IMR-90 (cell line): Measurements from ENCODE around the gene MRPL34. TPM values are rescaled to one million over a fixed set of nuclear protein-coding genes. Genes with fewer than 3 reads are reported as not detected.

ENCODE experiments used
- ATAC-seq: fragments of 200-7000 bp; cut with Tn5 transposase; 2 replicates; pipeline ENCODE4 v1.9.1; 2020; ENCODE audit warnings: low read depth, mild to moderate bottlenecking, moderate library complexity
- BruUV-seq: library from RNA; stranded (reverse); fragments of 400-500 nt; replicated peaks from 2 replicates; lab custom pipeline; 2021; lab: Mats Ljungman, UMichigan
- CTCF ChIA-PET: fragments of 300-600 bp; formaldehyde crosslinking; extraction: SDS; loops from one replicate; lab custom pipeline; 2021; ENCODE audit warnings: antibody characterized with exemption; lab: Yijun Ruan, JAX
- POLR2A ChIA-PET: fragments of 300-600 bp; sonication (Branson Sonifier 250); formaldehyde crosslinking; loops from one replicate; lab custom pipeline; 2022; ENCODE audit warnings: antibody characterized with exemption; ENCODE audit not compliant: unreplicated experiment; lab: Charles Lee
- DNase-seq: peaks from one replicate; pipeline ENCODE4 v3.0.0; 2013
- H2AFZ ChIP-seq: replicated peaks from 2 replicates; pipeline ENCODE3; 2013; ENCODE audit warnings: low read length, mild to moderate bottlenecking; ENCODE audit not compliant: poor library complexity
- H2AK5ac ChIP-seq: 2 replicates; pipeline ENCODE4 v1.6.1; 2013; ENCODE audit warnings: low read depth, low read length, inconsistent platforms
- H2AK9ac ChIP-seq: replicated peaks from 2 replicates; pipeline ENCODE3; 2013; ENCODE audit warnings: mild to moderate bottlenecking, low read depth, low read length, moderate library complexity; ENCODE audit not compliant: poor library complexity
- H2BK120ac ChIP-seq: 2 replicates; pipeline ENCODE4 v1.6.1; 2013; ENCODE audit warnings: low read depth, low read length, inconsistent platforms
- H2BK15ac ChIP-seq: 3 replicates; pipeline ENCODE4 v1.6.1; 2013; ENCODE audit warnings: low read depth, low read length, inconsistent platforms
- H2BK20ac ChIP-seq: 2 replicates; pipeline ENCODE4 v1.6.1; 2013; ENCODE audit warnings: low read depth, mild to moderate bottlenecking, inconsistent platforms, low read length, moderate library complexity
- H2BK5ac ChIP-seq: 2 replicates; pipeline ENCODE4 v1.6.1; 2013; ENCODE audit warnings: mild to moderate bottlenecking, low read depth, low read length, inconsistent platforms; ENCODE audit not compliant: poor library complexity, severe bottlenecking
- H3K14ac ChIP-seq: replicated peaks from 2 replicates; pipeline ENCODE4 v1.6.1; 2013; ENCODE audit warnings: low read depth, low read length, inconsistent platforms
- H3K18ac ChIP-seq: 2 replicates; pipeline ENCODE4 v1.6.1; 2013; ENCODE audit warnings: low read depth, low read length, control low read depth
- H3K23ac ChIP-seq: 2 replicates; pipeline ENCODE4 v1.6.1; 2013; ENCODE audit warnings: low read depth, low read length, inconsistent platforms
- H3K27ac ChIP-seq: 2 replicates; pipeline ENCODE4 v1.5.1; 2013; ENCODE audit warnings: mild to moderate bottlenecking, control low read depth, low read length; ENCODE audit not compliant: insufficient read depth
- H3K27me3 ChIP-seq: 2 replicates; pipeline ENCODE4 v1.6.1; 2013; ENCODE audit warnings: low read length; ENCODE audit not compliant: control insufficient read depth, insufficient read depth
- H3K36me3 ChIP-seq: 2 replicates; pipeline ENCODE4 v1.6.1; 2013; ENCODE audit warnings: low read length, mixed read lengths; ENCODE audit not compliant: control insufficient read depth, insufficient read depth
- H3K4ac ChIP-seq: 2 replicates; pipeline ENCODE4 v1.6.1; 2013; ENCODE audit warnings: low read depth, low read length, inconsistent platforms
- H3K4me1 ChIP-seq: 2 replicates; pipeline ENCODE4 v1.6.1; 2013; ENCODE audit warnings: low read length, mixed read lengths; ENCODE audit not compliant: control insufficient read depth, insufficient read depth
- H3K4me2 ChIP-seq: 2 replicates; pipeline ENCODE4 v1.6.1; 2013; ENCODE audit warnings: low read depth, mild to moderate bottlenecking, control low read depth, low read length, moderate library complexity
- H3K4me3 ChIP-seq: 2 replicates; pipeline ENCODE4 v1.5.1; 2013; ENCODE audit warnings: low read depth, mild to moderate bottlenecking, control low read depth, low read length, moderate library complexity; ENCODE audit not compliant: insufficient read depth
- H3K56ac ChIP-seq: 2 replicates; pipeline ENCODE4 v1.6.1; 2013; ENCODE audit warnings: low read length, inconsistent platforms; ENCODE audit not compliant: insufficient read depth; ENCODE audit errors: extremely low read depth
- H3K79me1 ChIP-seq, 2 experiments: 2 replicates each; pipeline ENCODE4 v1.6.1; 2013; ENCODE audit warnings: low read length in 2 of 2, inconsistent platforms in 1 of 2, low read depth in 1 of 2
- H3K9ac ChIP-seq: 2 replicates; pipeline ENCODE4 v1.6.1; 2013; ENCODE audit warnings: low read depth, low read length, control low read depth
- H3K9me1 ChIP-seq: 2 replicates; pipeline ENCODE4 v1.6.1; 2013; ENCODE audit warnings: low read length, inconsistent platforms; ENCODE audit not compliant: insufficient read depth
- H3K9me3 ChIP-seq: 2 replicates; pipeline ENCODE4 v1.6.1; 2013; ENCODE audit warnings: low read length; ENCODE audit not compliant: control insufficient read depth, insufficient read depth
- H4K20me1 ChIP-seq: 2 replicates; pipeline ENCODE4 v1.6.1; 2013; ENCODE audit warnings: low read length, inconsistent platforms; ENCODE audit not compliant: insufficient read depth
- H4K5ac ChIP-seq: 2 replicates; pipeline ENCODE4 v1.6.1; 2013; ENCODE audit warnings: mild to moderate bottlenecking, low read depth, low read length, control low read depth
- H4K8ac ChIP-seq, 2 experiments: 2 replicates each; pipeline ENCODE4 v1.6.1; 2013; ENCODE audit warnings: low read depth in 2 of 2, low read length in 2 of 2, control low read depth in 1 of 2, inconsistent platforms in 1 of 2
- H4K91ac ChIP-seq: 2 replicates; pipeline ENCODE4 v1.6.1; 2013; ENCODE audit warnings: low read depth, low read length, inconsistent platforms; ENCODE audit not compliant: insufficient read depth
- BHLHE40 ChIP-seq: fragments of 150-350 bp; IDR thresholded peaks from 2 replicates; pipeline ENCODE4 v1.6.1; 2016; ENCODE audit warnings: mild to moderate bottlenecking, low read depth, low read length
- CEBPB ChIP-seq: IDR thresholded peaks from 2 replicates; pipeline ENCODE4 v1.6.1; 2012; ENCODE audit warnings: low read depth, low read length, improper control_type of control experiment
- CHD1 ChIP-seq: IDR thresholded peaks from 2 replicates; pipeline ENCODE4 v1.6.1; 2012; ENCODE audit warnings: low read depth, low read length, improper control_type of control experiment
- CTCF ChIP-seq: conservative IDR thresholded peaks from 2 replicates; pipeline ENCODE4 v1.5.1; 2012; ENCODE audit warnings: mild to moderate bottlenecking, low read depth, low read length, improper control_type of control experiment
- ELK1 ChIP-seq: fragments of 150-350 bp; IDR thresholded peaks from 2 replicates; pipeline ENCODE4 v1.6.1; 2016; ENCODE audit warnings: low read depth, mild to moderate bottlenecking, low read length, moderate library complexity, borderline replicate concordance
- MAFK ChIP-seq: IDR thresholded peaks from 2 replicates; pipeline ENCODE4 v1.6.1; 2012; ENCODE audit warnings: low read depth, low read length, improper control_type of control experiment
- MAZ ChIP-seq: IDR thresholded peaks from 2 replicates; pipeline ENCODE4 v1.6.1; 2012; ENCODE audit warnings: low read depth, mild to moderate bottlenecking, low read length, improper control_type of control experiment, moderate library complexity, borderline replicate concordance
- NFE2L2 ChIP-seq: fragments of 150-350 bp; IDR thresholded peaks from 2 replicates; pipeline ENCODE4 v1.6.1; 2016; ENCODE audit warnings: low read depth, mild to moderate bottlenecking, low read length
- POLR2A ChIP-seq: IDR thresholded peaks from 2 replicates; pipeline ENCODE4 v1.6.1; 2012; ENCODE audit warnings: mild to moderate bottlenecking, low read depth, low read length
- RAD21 ChIP-seq: IDR thresholded peaks from 2 replicates; pipeline ENCODE4 v1.6.1; 2012; ENCODE audit warnings: low read length, improper control_type of control experiment
- WGBS, 2 experiments: methylation state at CpG; one replicate each; pipeline versions ENCODE4 v1.1.5 to v1.1.7; 2013; ENCODE audit warnings: missing lambda C conversion rate in 2 of 2; ENCODE audit not compliant: insufficient read length in 1 of 2; ENCODE audit errors: extremely low coverage in 2 of 2; 5-methylcytosine and 5-hydroxymethylcytosine counted together
- dilution Hi-C: fragments of 300-500 bp; cut with HindIII; formaldehyde crosslinking; loops from one replicate; pipeline ENCODE4 v1.14.3; 2018; ENCODE audit warnings: low sequenced_read_pairs; ENCODE audit not compliant: unreplicated experiment
- in situ Hi-C: fragments of 300-500 bp; cut with MboI; formaldehyde crosslinking; loops from 3 replicates; pipeline ENCODE4 v1.14.3; 2019; ENCODE audit warnings: low sequenced_read_pairs, inconsistent platforms, mixed read lengths
- intact Hi-C: fragments of 100-400 bp; cut with micrococcal nuclease; formaldehyde crosslinking; loops from 2 replicates; pipeline ENCODE4 v1.10.0; 2022
- polyA plus RNA-seq, 3 experiments: library from polyadenylated mRNA; depleted of rRNA; stranded (reverse); fragments of >200 nt; gene quantifications; 2 replicates each; pipeline ENCODE4 v1.2.3, GENCODE V29; 2012; ENCODE audit warnings: low replicate concordance in 1 of 3
- total RNA-seq: library from RNA; depleted of rRNA; stranded (reverse); fragments of >200 nt; gene quantifications from 2 replicates; pipeline ENCODE4 v1.2.3, GENCODE V29; 2012

Gene MRPL34
- total and polyA plus RNA-seq, 2 of the 4 experiments (the other 2 are of a cell fraction), result 7.3 to 37.0 TPM

- intact Hi-C loops, result no loop called here
Observed at GRCh38 chr19:17312189-17313113, 6.8 kb downstream of the MRPL34 start.

More at GRCh38 chr19:17312189-17313113, 6.8 kb downstream of the MRPL34 start:
- ChIA-PET CTCF (interaction anchor here (0.6 kb wide), 1 partner anchor 55 kb away, joined by 3 read pairs; no protein-coding TSS in a partner anchor), POLR2A (no interaction called here)
- peak overlapping the region; percentile 47 for H2BK120ac ChIP-seq
- ATAC-seq (no peak), DNase-seq (no peak)
- H4K91ac ChIP-seq, result peak overlapping the region; percentile 73
- H3K79me1 ChIP-seq, result peaks cover 34 to 68% of the 10 kb centered on the region in 2 experiments
- 0 out of 2 replicates have a peak overlapping the region, but pooled peaks have one; percentile 54 for H3K23ac ChIP-seq
- peak overlapping the region; percentile 42; the same call in 1 of the 2 replicates for H4K5ac ChIP-seq
- H2AK5ac ChIP-seq, result peak overlapping the region; percentile 93
- H2AK9ac ChIP-seq, result peak overlapping the region; percentile 92
- peak overlapping the region; percentile 19 for H3K14ac ChIP-seq
- H3K9ac ChIP-seq, result peak overlapping the region; percentile 22; the same call in 1 of the 2 replicates
- H2BK20ac ChIP-seq, result 0 out of 2 replicates have a peak overlapping the region, but pooled peaks have one; percentile 25
- H3K36me3 ChIP-seq, result peaks cover 30% of the 10 kb centered on the region
- 0 out of 3 replicates have a peak overlapping the region, but pooled peaks have one; percentile 34 for H2BK15ac ChIP-seq
- peak overlapping the region; percentile 81 for H3K27ac ChIP-seq
- H3K4me3 ChIP-seq, result no peak overlapping the region
- no peaks in the 10 kb centered on the region for H3K27me3 ChIP-seq
- H4K20me1 ChIP-seq, result peaks cover 29% of the 10 kb centered on the region
- dilution Hi-C loops (no loop called here), in situ Hi-C loops (no loop called here)
- H4K8ac ChIP-seq, result peak overlapping the region; percentile 30 to 43; a peak in 1 of 4 replicates
- peak overlapping the region; percentile 79 for H3K4ac ChIP-seq
- H2BK5ac ChIP-seq, result peak overlapping the region; percentile 89
- H3K18ac ChIP-seq, result no peak overlapping the region
- peak overlapping the region; percentile 57 for H3K4me2 ChIP-seq
- H3K56ac ChIP-seq, result no peak overlapping the region
- H3K9me3 ChIP-seq, result no peaks in the 10 kb centered on the region
- peaks cover 12% of the 10 kb centered on the region for H3K4me1 ChIP-seq
- TF ChIP-seq RAD21 (no peak), MAZ (no peak), MAFK (no peak), CHD1 (no peak), NFE2L2 (no peak), CTCF (no peak), CEBPB (no peak), POLR2A (no peak), BHLHE40 (no peak), ELK1 (no peak)
- BruUV-seq, result no TSS peak
- no peak overlapping the region for H2AFZ ChIP-seq
- peaks cover 17% of the 10 kb centered on the region for H3K9me1 ChIP-seq
- WGBS, 2 experiments, result 62% methylated on average over 4 of the region's 20 CpGs; no CpG with 5 or more reads in 1 of the 2 experiments
